Hypothalamus (tissue), 51 donors: ENCODE measurements around the gene TCEAL2.
"Not testable (repeated sequence)": the region's sequence is repeated elsewhere in the genome, so short reads cannot be mapped to it uniquely, and the experiment has no call there.

ENCODE experiments used
- DNase-seq, 51 donors: peaks; one replicate each; lab custom pipeline; 2025; lab: John Stamatoyannopoulos, UW

TCEAL2 gene

GRCh38 chrX:102125436-102125835 is at the start of gene TCEAL2:
Gene TCEAL2 (plus strand): TSS chrX:102125679. CDS start chrX:102126831, 1,152 bp downstream.
- peak in 39 of 51 donors; percentile 0 to 64 (median 28) for DNase-seq

GRCh38 chrX:102077426-102077825 is 48.1 kb upstream of the TCEAL2 start:
- no peak for DNase-seq

GRCh38 chrX:102085706-102086105 is 39.8 kb upstream of the TCEAL2 start:
- no peak for DNase-seq

GRCh38 chrX:102113367-102113766 is 12.1 kb upstream of the TCEAL2 start:
- DNase-seq, result no peak

- no peak for DNase-seq
These were observed 9.7 kb upstream of the TCEAL2 start for GRCh38 chrX:102115748-102116147.

- DNase-seq, result not testable (repeated sequence)
These were observed 465 bp upstream of the TCEAL2 start for GRCh38 chrX:102125014-102125413.

GRCh38 chrX:102126080-102126818 is 770 bp downstream of the TCEAL2 start:
- peak in 4 of 51 donors; percentile 0 to 6 (median 4) for DNase-seq

GRCh38 chrX:102126863-102127262 is 1.4 kb downstream of the TCEAL2 start:
- DNase-seq, result peak in 1 of 51 donors; percentile 0

- peak in 1 of 51 donors; percentile 1 for DNase-seq
These were observed 4.0 kb downstream of the TCEAL2 start for GRCh38 chrX:102129473-102129872.

GRCh38 chrX:102138064-102138463 is 12.6 kb downstream of the TCEAL2 start:
- DNase-seq, result no peak

- not testable (repeated sequence) for DNase-seq
These were observed 15.4 kb downstream of the TCEAL2 start for GRCh38 chrX:102140876-102141275.

- peak in 2 of 51 donors; percentile 1 for DNase-seq
These were observed 16.2 kb downstream of the TCEAL2 start for GRCh38 chrX:102141631-102142030.

- DNase-seq, result peak in 24 of 51 donors; percentile 0 to 57 (median 9)
These were observed 16.8 kb downstream of the TCEAL2 start, which contains the start of gene TCEAL6 for GRCh38 chrX:102142274-102142673. Gene TCEAL6 (minus strand): TSS chrX:102142481.

GRCh38 chrX:102154218-102154860 is 28.9 kb downstream of the TCEAL2 start:
- DNase-seq, result peak in 28 of 51 donors; percentile 0 to 26 (median 3)

GRCh38 chrX:102154900-102155805 is 29.7 kb downstream of the TCEAL2 start:
- peak in 15 of 51 donors; percentile 0 to 55 (median 12) for DNase-seq

- peak in 46 of 51 donors; percentile 0 to 72 (median 42) for DNase-seq
These were observed 30.3 kb downstream of the TCEAL2 start, which contains the start of gene BEX5 for GRCh38 chrX:102155806-102156179. Gene BEX5 (minus strand): TSS chrX:102155977. CDS start chrX:102154265, 1,712 bp downstream.
